SKM-1 (cell line): ENCODE data around the gene FBXL19.

ENCODE experiments used
- DNase-seq: peaks from one replicate; lab custom pipeline; 2025; ENCODE audit not compliant: unreplicated experiment; lab: John Stamatoyannopoulos, UW

FBXL19 gene

GRCh38 chr16:30942426-30942806 is 19.0 kb downstream of the FBXL19 start:
- no peak for DNase-seq

DNA sequence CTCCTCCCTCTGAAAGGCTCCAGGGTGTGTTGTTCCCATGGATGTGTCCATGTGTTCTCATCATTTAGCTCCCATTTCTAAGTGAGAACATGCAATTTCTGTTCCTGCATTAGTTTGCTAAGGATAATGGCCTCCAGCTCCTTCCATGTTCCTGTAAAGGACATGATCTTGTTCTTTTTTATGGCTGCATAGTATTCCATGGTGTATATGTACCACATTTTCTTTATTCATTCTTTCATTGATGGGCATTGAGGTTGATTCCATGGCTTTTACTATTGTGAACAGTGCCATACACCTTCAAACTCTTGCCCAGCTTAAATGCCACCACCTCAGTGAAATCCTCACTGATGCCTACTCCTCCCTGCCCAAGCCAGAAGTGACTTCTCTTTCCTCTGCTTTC is 21.0 kb downstream of the FBXL19 start:
- DNase-seq: no peak

- DNase-seq: no peak
Observed at GRCh38 chr16:30946671-30947540, 23.5 kb downstream of the FBXL19 start.

GRCh38 chr16:30947541-30947858 is 24.1 kb downstream of the FBXL19 start:
- no peak for DNase-seq

DNA sequence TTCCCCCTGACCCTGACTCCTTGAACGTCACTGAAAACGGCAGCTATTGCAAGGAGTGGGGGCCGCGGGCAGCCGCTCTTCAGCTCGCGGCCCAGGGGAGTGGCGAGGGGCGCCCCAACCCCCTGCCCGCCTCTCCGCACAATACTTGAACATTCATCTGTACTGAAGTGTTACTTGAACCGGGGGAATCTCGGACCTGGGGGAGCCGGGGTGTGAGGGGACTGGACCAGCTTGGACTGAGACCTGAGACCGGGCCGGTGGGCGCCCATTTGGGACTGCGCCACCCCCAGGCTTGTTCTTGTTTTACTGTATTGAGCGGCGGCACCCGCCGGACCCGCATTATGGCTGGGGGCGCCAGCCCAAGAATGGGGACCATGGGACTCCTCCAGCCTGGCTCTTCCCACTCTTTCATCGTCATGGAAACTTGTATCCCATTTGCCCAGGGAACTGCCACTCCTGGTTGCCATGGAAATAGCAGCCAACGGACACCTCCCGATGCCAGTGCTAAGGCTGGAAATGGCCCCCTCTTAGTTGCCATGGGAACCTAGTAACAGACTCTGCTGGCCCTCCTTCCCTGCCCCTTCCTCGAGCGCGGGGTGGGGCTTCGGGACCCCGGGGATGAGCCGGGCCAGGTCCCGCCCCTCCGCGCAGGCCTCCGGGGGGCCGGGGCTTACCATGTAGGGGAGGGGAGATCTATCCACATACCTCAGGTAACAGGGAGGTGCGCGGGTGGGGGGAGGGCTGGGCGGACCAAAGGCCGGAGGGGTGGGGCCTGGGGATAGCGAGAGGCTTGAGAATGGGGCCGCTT is 24.7 kb downstream of the FBXL19 start:
- no peak for DNase-seq

DNA sequence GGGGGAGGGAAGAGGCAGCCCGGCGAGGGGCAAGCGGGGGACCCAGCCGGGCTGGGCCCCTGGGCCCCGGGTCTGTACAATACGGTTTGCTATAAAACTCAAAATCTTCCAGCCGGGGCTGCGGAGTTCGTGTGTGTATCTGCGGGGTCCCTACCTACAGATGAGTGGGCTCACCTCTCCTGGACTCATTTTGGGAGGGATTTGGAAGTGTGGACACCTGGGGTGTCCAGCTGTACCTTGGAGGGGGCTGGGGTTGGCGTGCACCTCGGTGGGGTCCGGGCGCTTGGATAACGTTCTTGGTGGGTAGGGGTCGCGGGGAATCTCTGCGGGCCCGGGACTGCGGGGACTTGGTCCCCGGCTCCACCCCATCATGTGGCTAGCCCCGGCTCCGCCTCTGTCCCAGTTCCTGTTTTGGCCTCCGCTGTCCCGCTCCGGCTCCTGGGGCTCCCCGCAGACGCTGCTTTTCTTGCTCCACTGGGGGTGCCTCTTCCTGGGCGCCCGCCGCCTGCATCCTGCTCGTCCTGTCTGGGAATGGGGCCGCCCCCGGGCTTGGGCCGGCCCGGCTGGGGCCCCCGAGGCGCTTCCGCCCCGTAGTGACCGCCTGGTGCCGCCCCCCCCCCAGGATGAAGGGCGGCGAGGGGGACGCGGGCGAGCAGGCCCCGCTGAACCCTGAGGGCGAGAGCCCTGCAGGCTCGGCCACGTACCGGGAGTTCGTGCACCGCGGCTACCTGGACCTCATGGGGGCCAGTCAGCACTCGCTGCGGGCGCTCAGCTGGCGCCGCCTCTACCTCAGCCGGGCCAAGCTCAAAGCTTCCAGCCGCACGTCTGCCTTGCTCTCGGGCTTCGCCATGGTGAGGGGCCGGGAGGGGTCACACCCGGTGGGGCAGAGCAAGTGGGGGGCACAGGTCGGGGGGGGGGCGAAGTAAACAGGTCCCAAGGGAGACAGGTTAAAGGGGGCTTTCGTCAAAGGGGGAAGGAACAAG is 25.6 kb downstream of the FBXL19 start, which contains the start of gene ORAI3:
Gene ORAI3, plus strand, starts transcription at position 402 of the 983 bp plus-strand sequence. Its CDS starts 222 bp downstream, at position 624.
- peak; percentile 69 for DNase-seq

DNA sequence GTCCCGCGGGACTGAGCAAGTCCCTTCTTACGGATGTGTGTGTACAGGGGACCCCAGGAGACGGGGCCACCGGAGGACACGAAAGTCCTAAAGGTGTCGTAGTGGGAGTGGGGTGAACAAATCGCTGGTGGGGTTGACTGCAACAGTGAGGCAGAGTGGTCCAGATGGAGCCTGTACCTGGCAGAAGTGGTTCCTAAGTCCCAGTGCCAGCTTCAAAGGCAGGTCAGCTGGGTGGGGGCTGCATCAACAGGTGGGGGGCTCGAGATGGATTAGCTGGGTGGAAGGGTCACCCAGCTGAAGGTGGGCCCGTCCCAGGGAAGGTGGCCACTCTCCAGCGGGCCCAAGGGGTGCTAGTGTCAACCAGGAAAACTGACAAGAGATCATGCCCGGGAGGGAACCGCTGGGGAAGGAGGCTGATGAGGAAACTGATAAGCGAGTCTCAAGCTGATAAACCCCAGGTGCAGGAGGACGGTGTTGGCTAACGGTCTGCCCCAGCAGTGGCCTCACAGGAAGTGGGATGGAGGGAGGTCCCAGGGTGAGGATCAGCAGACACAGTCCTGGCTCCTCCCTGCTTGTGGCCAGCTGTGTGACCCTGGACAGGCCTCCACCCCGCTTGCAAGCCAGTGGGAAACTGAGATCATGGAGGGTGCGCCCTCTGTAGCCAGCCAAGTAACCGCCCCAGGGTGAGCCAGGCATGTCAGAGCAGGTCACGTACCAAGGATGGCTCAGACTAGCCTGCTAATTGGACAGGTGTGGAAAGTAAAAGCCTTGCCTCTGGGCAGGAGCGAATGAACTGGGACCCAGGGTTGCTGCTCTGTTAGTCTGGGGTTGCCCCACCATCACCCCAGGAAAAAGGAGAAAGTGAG is 26.5 kb downstream of the FBXL19 start:
- DNase-seq: peak; percentile 89

DNA sequence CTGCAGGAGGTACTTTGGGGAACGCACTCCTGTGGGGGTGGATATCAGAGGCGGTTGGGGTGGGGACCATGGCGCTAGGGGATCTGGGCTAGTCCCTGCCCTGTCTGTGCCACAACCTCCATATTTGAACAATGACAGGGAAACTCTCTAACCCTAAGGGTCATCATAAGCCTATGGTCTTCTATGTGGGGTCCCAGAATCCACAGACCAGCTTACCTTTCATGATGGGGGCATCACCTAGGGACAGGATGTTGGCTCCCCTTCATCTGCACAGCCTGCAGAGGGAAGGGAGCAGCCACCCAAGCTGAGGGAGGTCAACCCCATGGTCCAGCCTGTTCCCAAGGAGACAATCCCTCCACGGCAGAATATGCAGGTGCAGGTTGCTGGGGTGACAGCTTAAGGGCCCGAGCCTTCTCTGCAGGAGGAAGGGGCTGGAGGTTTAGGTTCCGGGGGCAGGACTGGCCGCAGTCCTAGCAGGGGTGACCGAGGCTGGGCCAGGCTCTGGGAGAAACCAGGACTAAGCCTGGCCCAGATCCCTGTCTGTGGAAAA is 27.2 kb downstream of the FBXL19 start:
- no peak for DNase-seq

DNA sequence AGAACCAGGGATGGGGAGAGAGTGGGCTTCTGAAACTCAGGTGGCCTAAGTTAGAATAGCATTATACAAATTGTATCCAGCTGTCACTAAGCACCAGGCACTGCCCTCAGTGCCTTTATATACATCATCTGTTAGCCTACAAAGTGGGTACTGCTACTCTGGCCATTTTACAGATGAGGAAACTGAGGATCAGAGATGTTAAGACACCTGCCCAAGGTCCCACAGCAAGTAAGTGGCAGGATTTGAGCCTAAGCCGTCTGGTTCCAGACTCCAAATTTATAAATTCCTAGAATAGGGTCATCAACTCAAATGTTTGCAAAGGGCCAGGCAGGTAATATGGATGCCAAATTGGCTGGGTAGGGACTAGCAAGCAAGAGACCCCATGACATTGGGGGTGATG is 27.8 kb downstream of the FBXL19 start:
- DNase-seq: no peak

GRCh38 chr16:30951750-30952149 is 28.4 kb downstream of the FBXL19 start:
- no peak for DNase-seq

- DNase-seq: no peak
Observed at GRCh38 chr16:30953111-30953510, 29.7 kb downstream of the FBXL19 start.

GRCh38 chr16:30953511-30954124 is 30.2 kb downstream of the FBXL19 start:
- peak; percentile 26 for DNase-seq

DNA sequence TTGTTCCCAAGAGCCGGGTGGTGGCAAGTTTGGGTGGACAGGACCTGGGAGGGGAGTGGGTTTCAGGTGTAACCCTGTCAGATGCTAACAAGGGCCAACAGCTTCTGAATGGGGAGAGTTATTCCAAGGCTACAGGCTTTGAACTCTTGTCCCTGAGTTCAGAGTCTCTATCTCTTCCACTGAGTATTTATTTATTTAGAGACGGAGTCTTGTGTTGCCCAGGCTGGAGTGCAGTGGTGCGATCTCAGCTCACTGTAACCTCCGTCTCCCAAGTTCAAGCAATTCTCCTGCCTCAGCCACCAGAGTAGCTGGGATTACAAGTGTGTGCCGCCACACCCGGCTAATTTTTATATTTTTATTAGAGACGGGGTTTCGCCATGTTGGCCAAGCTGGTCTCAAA is 31.6 kb downstream of the FBXL19 start:
- no peak for DNase-seq

DNA sequence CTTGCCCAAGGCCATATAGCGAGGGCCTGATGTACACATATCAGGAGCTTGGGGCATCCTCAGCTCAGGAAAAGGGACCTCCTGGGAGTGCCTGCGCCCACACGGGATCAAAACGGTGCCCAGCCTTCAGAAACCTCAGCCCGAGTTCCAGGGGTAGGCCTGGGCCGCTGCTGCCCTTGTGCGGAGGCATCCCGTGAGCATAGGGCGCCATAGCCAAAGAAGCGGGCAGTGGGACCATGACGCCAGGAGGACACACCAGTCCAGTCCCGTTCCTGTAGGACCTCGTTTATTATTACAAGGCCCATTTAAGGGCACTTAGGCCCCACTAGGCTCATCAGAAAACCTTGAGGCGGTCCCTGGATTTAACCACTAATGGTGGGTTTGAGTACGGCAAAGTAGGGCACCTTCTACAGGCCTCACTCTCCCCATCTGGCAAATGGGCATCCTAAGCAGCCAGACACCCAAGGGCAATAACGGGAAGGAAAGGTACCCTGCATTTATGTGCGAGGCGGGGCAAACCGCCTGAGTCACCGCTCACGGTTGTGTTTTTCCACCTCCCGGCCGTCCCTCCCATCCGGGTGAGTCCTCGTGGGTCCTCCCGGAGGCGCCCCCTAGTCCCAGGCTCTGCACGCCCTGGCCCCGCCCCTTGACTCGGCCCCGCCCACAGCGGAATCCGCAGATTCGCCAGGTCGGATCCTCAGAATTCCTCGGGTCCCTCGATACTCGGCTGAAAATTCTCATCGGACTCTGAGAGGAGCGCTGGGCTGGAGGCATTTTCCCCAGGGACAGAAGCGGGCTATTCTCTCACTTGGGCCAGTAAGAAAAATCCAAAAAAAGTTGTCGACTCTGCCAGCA is 33.5 kb downstream of the FBXL19 start:
- peak; percentile 34 for DNase-seq

DNA sequence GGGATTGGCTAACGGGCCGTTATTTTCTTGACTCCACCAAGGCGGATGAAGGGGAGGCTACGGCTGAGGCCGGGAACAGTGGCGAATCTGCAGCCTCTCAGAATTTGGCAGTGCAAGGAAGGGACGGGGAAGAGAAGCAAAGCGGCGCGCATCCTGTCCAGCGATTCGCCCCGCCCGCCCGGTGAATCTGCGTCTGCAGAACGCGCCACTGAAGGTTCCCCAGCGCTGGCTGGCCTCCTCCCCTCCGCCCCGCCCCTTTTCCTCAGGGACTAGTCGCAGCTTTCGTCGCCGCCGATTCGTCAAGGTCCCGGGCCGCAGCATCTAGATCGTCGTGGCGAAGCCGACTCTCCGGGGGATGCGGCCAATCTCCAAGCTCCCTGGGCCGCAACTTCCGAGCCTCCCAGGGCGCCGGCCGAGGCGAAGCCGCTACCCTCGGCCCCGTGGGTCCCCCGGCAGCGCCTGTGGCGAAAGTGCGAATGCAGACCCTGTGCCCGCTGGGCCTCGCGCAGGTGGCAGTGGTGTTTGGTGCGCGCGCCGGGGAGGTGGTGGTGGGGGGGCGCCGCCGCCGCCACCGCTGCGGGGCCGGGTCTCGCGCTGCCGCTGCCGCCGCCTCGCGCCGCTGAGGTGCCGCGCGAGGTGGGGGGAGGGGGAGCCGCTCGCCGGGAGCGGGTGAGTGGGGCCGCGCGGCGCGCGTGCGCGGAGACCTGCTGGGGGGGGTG is 34.2 kb downstream of the FBXL19 start, which contains the start of gene SETD1A:
Gene SETD1A, plus strand, starts transcription at position 299 of the 719 bp plus-strand sequence. CDS start 978 bp downstream, outside the sequence.
- peak; percentile 83 for DNase-seq

DNA sequence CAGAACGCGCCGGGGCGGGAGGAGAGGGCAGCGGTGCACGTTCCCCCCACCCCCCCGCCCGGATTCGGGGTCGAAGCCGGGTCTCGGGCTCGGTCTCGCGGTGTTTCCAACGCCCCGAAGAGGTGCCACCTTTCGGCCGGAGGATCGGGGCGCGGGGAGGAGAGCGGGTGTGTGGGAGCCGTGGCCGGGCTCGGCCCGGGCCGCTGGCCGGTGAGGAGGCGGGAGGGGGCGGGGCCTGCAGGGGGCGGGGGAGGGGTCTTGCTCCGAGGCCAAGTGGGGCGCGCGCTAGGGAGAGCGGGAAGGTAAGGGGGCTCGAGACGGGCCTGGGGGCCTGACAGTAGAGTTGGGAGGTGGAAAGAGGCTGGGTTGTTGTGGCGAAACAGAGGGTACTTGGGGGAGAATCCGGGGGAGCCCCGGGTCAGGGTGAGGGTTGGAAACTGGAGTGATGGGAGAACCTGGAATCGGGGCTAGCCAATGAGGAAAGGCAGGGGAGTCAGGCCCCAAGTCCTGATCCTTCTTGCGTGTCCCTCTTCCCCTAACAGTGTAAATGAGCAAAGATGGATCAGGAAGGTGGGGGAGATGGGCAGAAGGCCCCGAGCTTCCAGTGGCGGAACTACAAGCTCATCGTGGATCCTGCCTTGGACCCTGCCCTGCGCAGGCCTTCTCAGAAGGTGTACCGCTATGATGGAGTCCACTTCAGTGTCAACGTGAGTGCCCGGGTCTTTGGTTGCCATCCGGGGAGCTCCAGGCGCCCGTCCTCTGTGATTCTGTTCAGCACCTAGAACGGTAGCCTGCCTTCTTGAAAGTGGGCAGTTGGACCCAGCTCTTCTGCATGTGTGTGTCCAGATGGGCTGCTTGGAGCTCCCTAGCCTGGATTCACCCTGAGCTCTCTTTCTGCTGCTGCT is 35.1 kb downstream of the FBXL19 start:
- no peak for DNase-seq

GRCh38 chr16:30961384-30961783 is 38.0 kb downstream of the FBXL19 start:
- no peak for DNase-seq
